ENCODE measurements around the gene PPP4R2.

- TF ChIP-seq CTCF (IDR thresholded peaks at IDR 0.05) (no peak), EZH2 (IDR thresholded peaks at IDR 0.05) (no peak)
Measured at GRCh38 chr3:73107215-73107614, 110.6 kb downstream of the PPP4R2 start.
